Activated CD4-positive, alpha-beta T cell treated with anti-CD3 and anti-CD28 coated beads for 24 hours (primary cell): ENCODE results near the gene PIAS2.
A peak's percentile ranks its signal among the peaks of the same experiment; 100 is the strongest.
"Not testable (repeated sequence)": the region's sequence is repeated elsewhere in the genome, so short reads cannot be mapped to it uniquely, and the experiment has no call there.

Source experiments
- DNase-seq, 2 donors: peaks; one replicate each; pipeline ENCODE4 v3.0.0-alpha.2; 2020; ENCODE audit warnings: low read depth in 2 of 2

Gene PIAS2

GRCh38 chr18:46917108-46917802 lies at the start of gene PIAS2, which contains the start of gene KATNAL2:
Gene PIAS2, minus strand, starts transcription at chr18:46917507. Its CDS starts 162 bp downstream, at chr18:46917345.
Gene KATNAL2, plus strand, starts transcription at chr18:46917602. Its CDS starts 29,271 bp downstream, at chr18:46946873.
- peak; percentile 59 to 64 for DNase-seq

- DNase-seq, result not testable (repeated sequence)
These were observed 49.0 kb upstream of the PIAS2 start for GRCh38 chr18:46966266-46966665.

- not testable (repeated sequence) for DNase-seq
These were observed 47.4 kb upstream of the PIAS2 start for GRCh38 chr18:46964579-46965293.

- DNase-seq, result not testable (repeated sequence)
These were observed 46.6 kb upstream of the PIAS2 start for GRCh38 chr18:46963656-46964578.

GRCh38 chr18:46958209-46958608 lies 40.9 kb upstream of the PIAS2 start:
- DNase-seq, result no peak

- no peak for DNase-seq
These were observed 35.9 kb upstream of the PIAS2 start for GRCh38 chr18:46953195-46953594.

- DNase-seq, result no peak
These were observed 32.9 kb upstream of the PIAS2 start for GRCh38 chr18:46950064-46950656.

- peak; percentile 37 to 46 for DNase-seq
These were observed 29.5 kb upstream of the PIAS2 start for GRCh38 chr18:46946656-46947282.

- DNase-seq, result no peak
These were observed 25.3 kb upstream of the PIAS2 start for GRCh38 chr18:46942646-46943045.

GRCh38 chr18:46939998-46940571 lies 22.8 kb upstream of the PIAS2 start:
- no peak for DNase-seq

GRCh38 chr18:46939337-46939963 lies 22.1 kb upstream of the PIAS2 start:
- DNase-seq, result no peak

- no peak for DNase-seq
These were observed 3.3 kb upstream of the PIAS2 start for GRCh38 chr18:46920653-46921052.

GRCh38 chr18:46920067-46920466 lies 2.8 kb upstream of the PIAS2 start:
- DNase-seq, result no peak

- DNase-seq, result peak in 1 of 2 donors; percentile 5
These were observed 695 bp upstream of the PIAS2 start for GRCh38 chr18:46917803-46918600.

GRCh38 chr18:46916551-46917107 lies 678 bp downstream of the PIAS2 start:
- DNase-seq, result peak in 1 of 2 donors; percentile 5

- DNase-seq, result no peak
These were observed 1.3 kb downstream of the PIAS2 start for GRCh38 chr18:46915800-46916550.

- DNase-seq, result no peak
These were observed 6.5 kb downstream of the PIAS2 start for GRCh38 chr18:46910856-46911255.

GRCh38 chr18:46909497-46909896 lies 7.8 kb downstream of the PIAS2 start:
- no peak for DNase-seq
